HG03103 (cell line): ENCODE results near the gene TMEM143.
"Not testable (repeated sequence)": the region's sequence is repeated elsewhere in the genome, so short reads cannot be mapped to it uniquely, and the experiment has no call there.

Source experiments
- ATAC-seq: cut with Tn5 transposase; IDR thresholded peaks from one replicate; pipeline ENCODE4 v1.9.1; 2021; ENCODE audit warnings: low read depth; ENCODE audit not compliant: unreplicated experiment

The TMEM143 gene

DNA sequence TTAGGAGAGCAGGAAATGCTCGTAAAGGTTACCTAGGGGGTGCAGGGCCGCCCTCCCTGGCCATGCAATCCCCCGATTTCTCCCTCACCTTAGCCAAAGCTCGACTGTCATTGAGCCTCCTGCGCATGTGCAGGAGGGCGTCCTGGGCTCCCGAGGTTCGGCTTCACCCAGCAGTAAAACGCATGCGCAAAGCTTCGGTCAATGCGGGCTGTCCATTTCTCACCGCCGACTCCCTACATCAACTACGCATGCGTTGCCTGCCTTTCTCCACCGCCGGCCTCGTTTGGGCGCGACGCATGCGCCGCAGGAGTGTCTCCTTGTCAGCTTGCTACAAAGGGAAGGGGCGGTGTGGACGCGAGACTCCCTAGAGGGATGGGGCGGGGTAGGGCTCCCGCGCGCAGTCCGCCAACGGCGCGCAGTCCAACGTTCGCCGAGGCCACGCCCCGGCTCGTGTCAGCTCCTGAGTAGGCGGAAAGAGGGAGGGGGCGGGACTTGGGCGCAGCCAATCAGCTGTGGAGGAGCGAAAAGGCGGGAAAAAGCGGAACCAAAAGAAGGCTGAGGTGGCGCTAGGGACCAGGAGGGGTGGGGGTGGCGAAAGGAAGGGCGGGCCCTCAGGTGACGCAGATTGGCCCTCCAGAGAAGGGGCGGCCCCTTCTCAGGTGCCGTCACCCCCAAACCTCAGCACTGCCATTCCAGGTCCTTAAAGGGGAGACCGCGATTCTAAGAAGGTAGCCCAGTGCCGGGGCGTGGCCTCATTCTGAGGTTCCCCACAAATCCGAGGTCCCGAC, at the start of gene TMEM143, which contains the start of gene SYNGR4:
Gene TMEM143 (minus strand): TSS at position 131 of the 788 bp plus-strand sequence. CDS start 20 bp downstream, at position 111.
Gene SYNGR4 (plus strand): TSS at position 558 of the 788 bp plus-strand sequence. CDS start 1,476 bp downstream, outside the sequence.
- ATAC-seq, result peak; percentile 72

DNA sequence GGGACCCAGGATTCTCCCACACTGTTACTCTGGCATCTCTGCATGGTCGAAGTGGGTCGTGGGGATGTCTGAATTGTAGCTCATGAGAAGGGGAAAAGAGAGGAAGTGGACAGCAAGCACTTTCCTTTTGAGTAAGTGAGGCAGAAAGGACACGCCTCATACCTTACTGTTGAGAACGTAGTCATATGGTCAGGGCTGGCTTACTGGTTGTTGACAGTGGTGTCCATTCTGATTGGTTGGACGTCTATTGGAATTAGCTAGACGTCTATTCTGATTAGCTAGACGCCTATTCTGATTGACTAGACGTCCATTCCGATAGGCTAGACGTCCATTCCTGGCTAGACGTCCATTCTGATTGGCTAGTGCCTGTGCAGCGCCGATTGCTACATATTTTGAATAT, 42.1 kb upstream of the TMEM143 start:
- no peak for ATAC-seq

DNA sequence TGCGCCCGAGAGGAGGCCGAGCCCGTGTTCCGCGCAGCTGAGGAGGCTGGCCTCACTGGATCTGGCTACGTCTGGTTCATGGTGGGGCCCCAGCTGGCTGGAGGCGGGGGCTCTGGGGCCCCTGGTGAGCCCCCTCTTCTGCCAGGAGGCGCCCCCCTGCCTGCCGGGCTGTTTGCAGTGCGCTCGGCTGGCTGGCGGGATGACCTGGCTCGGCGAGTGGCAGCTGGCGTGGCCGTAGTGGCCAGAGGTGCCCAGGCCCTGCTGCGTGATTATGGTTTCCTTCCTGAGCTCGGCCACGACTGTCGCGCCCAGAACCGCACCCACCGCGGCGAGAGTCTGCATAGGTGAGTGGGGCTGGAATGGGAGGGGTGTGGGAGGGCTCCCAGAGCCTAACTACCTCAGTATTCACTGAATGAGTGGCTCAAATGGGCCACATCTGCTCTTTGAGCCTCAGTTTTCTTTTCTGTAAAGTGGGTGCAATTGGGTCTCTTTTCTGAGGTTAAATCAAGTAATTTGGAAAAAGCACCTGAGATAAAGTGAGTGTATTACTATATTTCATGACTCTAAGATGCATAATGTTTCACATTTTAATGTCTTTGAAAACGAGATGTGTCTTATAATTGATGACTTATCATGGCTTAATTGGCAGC, 41.4 kb upstream of the TMEM143 start:
- no peak for ATAC-seq

- no peak for ATAC-seq
Measured at GRCh38 chr19:48403606-48404005, 39.9 kb upstream of the TMEM143 start.

GRCh38 chr19:48401287-48401686, 37.5 kb upstream of the TMEM143 start:
- no peak for ATAC-seq

- ATAC-seq, result no peak
Measured at GRCh38 chr19:48400018-48400742, 36.4 kb upstream of the TMEM143 start.

GRCh38 chr19:48398375-48399235, 34.9 kb upstream of the TMEM143 start:
- peak; percentile 45 for ATAC-seq

GRCh38 chr19:48398102-48398374, 34.3 kb upstream of the TMEM143 start:
- no peak for ATAC-seq

DNA sequence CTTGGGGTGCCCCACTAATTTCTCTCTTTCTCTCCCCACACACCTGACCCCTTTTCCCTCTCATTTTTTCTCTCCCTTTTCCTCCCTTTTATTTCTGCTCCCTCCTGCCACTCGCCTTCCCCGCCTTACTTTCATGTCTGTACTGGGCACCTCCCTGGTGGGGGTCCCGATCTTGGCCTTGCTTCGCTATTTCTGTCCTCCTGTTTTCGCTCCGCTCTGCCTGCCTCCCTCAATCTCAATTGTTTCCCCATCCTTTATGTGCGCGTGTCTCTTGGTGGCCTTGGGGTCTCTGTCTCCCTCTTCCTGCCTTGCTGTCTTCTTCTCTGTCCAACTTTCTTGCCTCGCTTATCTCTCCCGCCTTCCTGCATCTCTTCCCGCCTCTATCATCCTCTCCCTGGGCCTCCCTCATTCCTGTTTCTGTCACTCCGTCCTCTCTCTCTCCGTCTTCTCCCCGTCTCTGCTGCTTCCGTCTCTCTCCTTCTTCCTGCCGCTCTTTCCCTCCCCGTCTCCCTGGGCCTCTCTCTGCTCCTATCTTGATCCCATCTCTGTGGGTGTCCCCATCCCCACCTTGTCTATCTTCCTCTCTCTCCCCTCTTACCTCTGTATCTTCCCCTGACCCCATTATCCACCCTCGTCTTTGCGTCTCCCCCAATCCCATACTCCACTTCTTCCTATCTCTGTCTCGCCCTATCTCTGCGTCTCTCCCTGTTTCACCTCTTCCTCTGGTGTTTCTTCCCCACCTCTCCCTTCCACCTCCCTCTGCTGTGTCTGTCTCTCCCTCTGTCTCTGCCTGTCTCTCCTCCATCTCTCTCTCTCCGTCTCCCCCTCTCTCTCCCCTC, 33.7 kb upstream of the TMEM143 start:
- no peak for ATAC-seq

DNA sequence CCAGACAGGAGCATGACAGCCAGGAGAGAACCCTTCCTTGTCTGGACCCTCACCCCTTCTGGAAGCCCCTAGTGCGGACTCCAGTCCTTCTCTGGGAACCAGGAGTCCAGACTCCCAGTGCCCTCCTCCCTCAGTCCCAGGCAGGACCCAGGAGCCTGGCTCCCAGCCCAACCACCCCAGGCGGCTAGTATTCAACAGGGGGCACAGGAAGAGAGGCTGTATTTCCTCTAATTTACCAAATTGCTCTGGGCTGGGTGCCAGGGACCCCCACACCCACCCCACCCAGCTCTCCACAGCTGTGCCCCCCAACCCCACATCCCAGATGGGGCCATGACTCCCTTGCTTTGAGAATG, 33.1 kb upstream of the TMEM143 start:
- ATAC-seq, result no peak

GRCh38 chr19:48396016-48396823, 32.5 kb upstream of the TMEM143 start:
- ATAC-seq, result no peak

DNA sequence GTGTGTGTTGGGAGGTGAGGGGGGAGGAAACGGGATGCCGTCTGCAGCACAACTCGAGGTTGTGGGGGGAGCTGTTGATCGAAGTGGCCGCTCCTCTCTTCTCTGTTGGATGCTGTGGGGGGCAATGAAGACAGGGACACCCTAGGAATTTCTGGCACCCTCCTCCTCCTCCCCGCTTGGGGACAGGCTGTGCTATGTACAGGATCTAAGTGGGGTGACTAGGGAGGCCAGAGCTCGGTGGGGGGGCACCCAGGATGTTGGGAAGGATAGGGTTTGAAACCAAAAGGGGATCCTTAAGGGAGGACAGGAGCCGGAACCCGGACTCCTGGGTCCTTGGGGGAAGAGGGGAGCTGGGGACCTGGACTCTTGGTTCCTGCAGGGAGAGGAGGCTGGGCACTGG, 31.8 kb upstream of the TMEM143 start:
- ATAC-seq, result no peak

DNA sequence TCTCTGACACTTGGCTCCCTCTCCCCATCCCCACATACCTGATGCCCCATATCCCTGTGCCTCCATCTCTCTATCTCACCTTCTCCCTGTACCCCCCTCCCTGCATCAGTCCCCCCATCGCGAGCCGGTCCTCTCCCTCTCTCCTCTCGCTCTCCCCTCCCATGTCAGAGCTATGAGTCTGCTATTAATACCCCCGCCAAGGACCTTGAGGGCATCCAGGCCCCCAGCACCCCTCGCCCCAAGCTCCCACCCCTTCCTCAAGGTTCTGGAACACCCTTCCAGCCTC, 31.4 kb upstream of the TMEM143 start:
- ATAC-seq, result no peak

DNA sequence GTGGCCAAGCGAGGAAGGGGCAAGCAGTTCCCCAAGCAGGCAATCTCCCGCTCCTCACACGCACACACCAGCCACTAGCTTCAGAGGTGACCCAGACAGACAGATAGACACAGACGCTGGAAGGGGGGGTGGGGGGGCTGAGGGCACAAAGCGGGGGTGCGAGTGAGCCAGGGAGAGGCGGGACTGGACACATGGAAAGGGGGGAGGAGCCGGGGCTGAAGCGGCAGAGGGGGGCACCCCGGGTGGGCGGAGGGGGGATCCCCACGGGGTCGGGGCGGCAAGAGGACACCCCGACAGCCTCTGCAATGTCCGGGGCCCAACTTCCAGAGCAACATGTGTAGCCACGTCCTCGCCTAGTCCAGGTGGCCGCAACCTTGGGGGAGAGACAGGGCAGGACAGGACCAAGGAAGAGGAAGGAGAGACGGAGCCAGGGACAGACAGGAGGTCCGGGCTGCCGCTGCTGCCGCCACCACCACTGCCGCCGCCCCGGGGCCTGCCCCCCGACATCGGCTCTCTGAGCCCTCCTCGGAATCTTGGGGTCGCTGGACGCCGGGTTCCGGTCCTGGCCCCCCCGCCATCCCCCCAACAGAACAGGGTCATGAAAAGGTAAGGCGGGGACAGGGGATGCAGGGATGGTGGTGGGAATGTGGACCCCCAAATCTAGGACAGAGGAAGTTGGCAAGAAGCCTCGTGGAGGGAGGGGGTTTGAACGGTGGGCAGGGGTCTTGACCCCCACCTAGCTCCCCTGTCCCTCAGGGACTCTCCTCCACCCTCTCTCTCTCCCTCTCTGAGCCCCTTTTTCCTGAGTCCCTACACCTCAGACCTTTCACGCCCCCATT, 30.8 kb upstream of the TMEM143 start:
- ATAC-seq, result no peak

DNA sequence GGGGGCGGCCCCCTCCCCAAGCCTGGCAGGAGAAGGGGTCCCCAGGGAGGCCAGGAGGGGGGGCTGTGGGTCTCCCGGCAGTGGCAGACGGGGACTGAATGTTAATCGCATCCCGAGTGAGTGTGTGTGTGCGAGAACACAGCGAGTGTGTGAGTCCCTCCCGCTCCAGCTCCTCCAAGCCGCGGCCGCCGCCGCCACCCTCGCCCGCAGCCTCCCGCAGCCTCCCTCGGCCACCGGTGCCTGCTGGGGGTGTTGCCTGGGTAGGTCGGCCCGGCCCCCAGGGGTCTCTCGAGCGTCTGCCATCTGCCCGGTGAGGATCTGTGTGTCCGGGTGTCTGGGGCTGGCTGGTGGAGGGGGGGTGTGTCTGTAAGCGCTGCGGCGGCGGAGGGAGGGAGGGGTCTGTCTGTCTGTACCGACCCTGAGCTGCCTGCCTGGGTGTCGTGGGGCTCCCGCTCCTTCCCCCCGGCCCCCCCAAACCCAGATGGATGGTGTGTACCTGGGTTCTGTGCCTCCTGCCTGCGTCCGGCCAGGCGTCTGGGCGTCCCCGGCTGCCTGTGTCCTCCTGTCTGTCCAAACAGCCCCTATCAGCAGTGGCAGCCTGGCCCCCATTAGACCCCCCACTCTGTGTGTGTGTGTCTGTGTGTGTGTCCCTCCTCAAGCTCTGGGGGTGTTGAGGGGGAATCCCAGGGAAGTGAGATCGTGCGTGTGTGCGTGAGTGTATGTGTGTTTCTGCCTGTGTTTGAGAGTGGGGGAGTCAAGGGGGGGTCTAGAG, 30.0 kb upstream of the TMEM143 start, which contains the start of gene GRIN2D:
Gene GRIN2D (plus strand): TSS at position 110 of the 772 bp plus-strand sequence. CDS start 4,725 bp downstream, outside the sequence.
- no peak for ATAC-seq

DNA sequence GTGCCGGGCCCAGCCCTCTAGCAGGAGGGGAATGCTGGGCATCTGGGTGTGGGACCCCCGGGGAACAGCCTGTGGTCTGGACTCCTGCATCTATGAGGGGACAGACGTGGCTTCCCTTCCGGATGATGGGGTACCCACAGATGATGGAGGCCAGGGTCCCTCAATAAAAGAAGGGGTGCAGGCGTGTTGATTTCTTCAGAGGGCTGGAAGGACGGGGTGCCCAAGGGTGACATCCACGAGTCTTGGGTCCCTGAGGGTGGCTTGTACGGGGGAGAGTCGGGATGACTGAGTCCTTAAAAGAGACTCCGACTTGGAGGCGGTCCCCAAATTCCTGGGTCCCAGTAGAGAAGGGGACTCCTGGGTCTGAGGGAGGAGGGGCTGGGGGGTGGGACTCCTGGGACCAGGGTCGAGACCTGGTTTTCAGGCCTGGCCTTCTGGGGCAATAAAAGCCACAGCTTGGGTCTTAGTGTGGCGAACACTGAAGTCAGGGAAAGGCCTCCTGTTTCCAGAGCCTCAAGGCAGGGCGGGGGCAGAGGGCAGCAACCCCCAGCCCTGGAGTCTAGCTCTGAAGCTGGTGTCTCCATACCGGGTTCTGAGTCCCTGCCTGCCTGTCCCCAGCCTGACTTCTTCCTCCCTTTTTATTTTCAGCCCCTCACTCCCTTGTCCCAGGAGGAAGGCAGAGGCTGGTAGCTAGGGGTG, 29.3 kb upstream of the TMEM143 start:
- no peak for ATAC-seq

GRCh38 chr19:48392006-48392344, 28.2 kb upstream of the TMEM143 start:
- not testable (repeated sequence) for ATAC-seq
